SK-N-SH (cell line): ENCODE measurements around the gene GADL1. TPM values are rescaled to one million over a fixed set of nuclear protein-coding genes. Genes with fewer than 3 reads are reported as not detected.

Experiments
- CTCF ChIA-PET: fragments of 300-600, 350-600 bp; formaldehyde crosslinking; extraction: SDS; loops from one replicate; lab custom pipeline; 2021; lab: Yijun Ruan, JAX
- POLR2A ChIA-PET: fragments of 350-600 bp; sonication (Branson Sonifier 250); formaldehyde crosslinking; extraction: SDS; loops from one replicate; lab custom pipeline; 2020; ENCODE audit warnings: antibody characterized with exemption, inconsistent platforms; lab: Yijun Ruan, JAX
- DNase-seq: peaks from one replicate; pipeline ENCODE4 v3.0.0; 2012
- H2AFZ ChIP-seq: fragments of 200-600 bp; sonication (generic); 2 replicates; pipeline ENCODE4 v1.8.1; 2016; ENCODE audit warnings: antibody characterized with exemption, mild to moderate bottlenecking, low read depth
- H3F3A ChIP-seq: fragments of 200-600 bp; sonication (generic); replicated peaks from 2 replicates; pipeline ENCODE3; 2016; ENCODE audit warnings: antibody characterized with exemption, mild to moderate bottlenecking; ENCODE audit not compliant: insufficient read depth
- H3K27ac ChIP-seq, 2 experiments: fragments of 200-500 bp in 1 of 2; fragments of 200-600 bp in 1 of 2; sonication (Bioruptor generic) in 1 of 2; sonication (generic), shearing (Covaris generic) in 1 of 2; 2 replicates each; pipeline versions ENCODE4 v1.5.1 to v1.6.1; 2014 to 2016; ENCODE audit warnings: low read depth in 2 of 2, inconsistent platforms in 1 of 2, low read length in 1 of 2, mild to moderate bottlenecking in 1 of 2, mixed read lengths in 1 of 2
- H3K27me3 ChIP-seq: fragments of 200-600 bp; sonication (generic), shearing (Covaris generic); 2 replicates; pipeline ENCODE4 v1.6.1; 2016; ENCODE audit warnings: mixed run types; ENCODE audit not compliant: insufficient read depth
- H3K36me3 ChIP-seq, 2 experiments: fragments of 200-500 bp in 1 of 2; fragments of 200-600 bp in 1 of 2; sonication (Bioruptor generic) in 1 of 2; sonication (generic) in 1 of 2; replicated peaks in 1 of 2; 2 replicates each; pipeline versions ENCODE3 to v1.5.1; 2014 to 2016; ENCODE audit warnings: low read length in 1 of 2, mild to moderate bottlenecking in 1 of 2; ENCODE audit not compliant: insufficient read depth in 2 of 2, control insufficient read depth in 1 of 2
- H3K4me1 ChIP-seq, 2 experiments: fragments of 200-500 bp in 1 of 2; fragments of 200-600 bp in 1 of 2; sonication (Bioruptor generic) in 1 of 2; sonication (generic), shearing (Covaris generic) in 1 of 2; 2 replicates each; pipeline versions ENCODE4 v1.5.1 to v1.6.1; 2014 to 2016; ENCODE audit warnings: low read depth in 1 of 2, low read length in 1 of 2, mixed run types in 1 of 2; ENCODE audit not compliant: insufficient read depth in 2 of 2, control insufficient read depth in 1 of 2
- H3K4me2 ChIP-seq: fragments of 200-600 bp; sonication (generic), shearing (Covaris generic); 2 replicates; pipeline ENCODE4 v1.6.1; 2017; ENCODE audit warnings: mixed run types
- H3K4me3 ChIP-seq, 2 experiments: fragments of 200-500 bp in 1 of 2; fragments of 200-600 bp in 1 of 2; sonication (Bioruptor generic) in 1 of 2; sonication (generic), shearing (Covaris generic) in 1 of 2; 2 replicates each; pipeline versions ENCODE4 v1.5.1 to v1.8.1; 2014 to 2016; ENCODE audit warnings: low read depth in 2 of 2, inconsistent platforms in 1 of 2, low read length in 1 of 2, mild to moderate bottlenecking in 1 of 2, mixed read lengths in 1 of 2, moderate library complexity in 1 of 2
- H3K79me2 ChIP-seq: fragments of 200-600 bp; sonication (generic); 2 replicates; pipeline ENCODE4 v1.8.1; 2017; ENCODE audit warnings: mild to moderate bottlenecking; ENCODE audit not compliant: insufficient read depth
- H3K9ac ChIP-seq: fragments of 200-600 bp; sonication (generic); 2 replicates; pipeline ENCODE4 v1.6.1; 2017; ENCODE audit warnings: mixed run types
- H3K9me2 ChIP-seq: fragments of 200-600 bp; sonication (generic); 2 replicates; pipeline ENCODE4 v1.6.1; 2017; ENCODE audit warnings: mixed run types
- H3K9me3 ChIP-seq: fragments of 200-600 bp; sonication (generic); 2 replicates; pipeline ENCODE4 v1.6.1; 2017; ENCODE audit warnings: mixed run types, mild to moderate bottlenecking, moderate library complexity
- H4K20me1 ChIP-seq: fragments of 200-600 bp; sonication (generic); 2 replicates; pipeline ENCODE4 v1.6.1; 2017; ENCODE audit warnings: mild to moderate bottlenecking, mixed run types; ENCODE audit not compliant: insufficient read depth
- CHD2 ChIP-seq: fragments of 150-350 bp; IDR thresholded peaks from 2 replicates; pipeline ENCODE4 v1.6.1; 2018; ENCODE audit warnings: low read length; ENCODE audit not compliant: partially characterized antibody
- EZH2phosphoT487 ChIP-seq: fragments of 200-600 bp; sonication (generic); IDR thresholded peaks from 2 replicates; pipeline ENCODE4 v1.6.1; 2017; ENCODE audit warnings: low read depth, mixed run types, mild to moderate bottlenecking, antibody characterized with exemption, moderate library complexity, borderline replicate concordance
- FOXJ3 ChIP-seq: sonication (generic); formaldehyde crosslinking; IDR thresholded peaks from 2 replicates; pipeline ENCODE4 v1.5.1; 2020; ENCODE audit warnings: mild to moderate bottlenecking, missing genetic modification reagents
- FOXM1 ChIP-seq: IDR thresholded peaks from 2 replicates; pipeline ENCODE4 v1.4.0; 2012; ENCODE audit warnings: low read depth, mild to moderate bottlenecking
- JUND ChIP-seq: IDR thresholded peaks from 2 replicates; pipeline ENCODE4 v1.4.0; 2012
- MEF2A ChIP-seq: IDR thresholded peaks from 2 replicates; pipeline ENCODE4 v1.4.0; 2012; ENCODE audit warnings: low read depth, borderline replicate concordance
- MXI1 ChIP-seq: IDR thresholded peaks from 2 replicates; pipeline ENCODE4 v1.6.1; 2012; ENCODE audit warnings: mild to moderate bottlenecking, low read depth, low read length, improper control_type of control experiment
- PBX3 ChIP-seq: IDR thresholded peaks from 2 replicates; pipeline ENCODE4; 2012
- RAD21 ChIP-seq: IDR thresholded peaks from 2 replicates; pipeline ENCODE4 v1.6.1; 2012; ENCODE audit warnings: mild to moderate bottlenecking, low read length
- RXRA ChIP-seq: IDR thresholded peaks from 2 replicates; pipeline ENCODE4 v1.4.0; 2012; ENCODE audit warnings: low read depth, mild to moderate bottlenecking, borderline replicate concordance
- SIN3A ChIP-seq: IDR thresholded peaks from 2 replicates; pipeline ENCODE4 v1.6.1; 2012; ENCODE audit warnings: low read depth, mild to moderate bottlenecking, low read length, moderate library complexity, borderline replicate concordance
- USF1 ChIP-seq: IDR thresholded peaks from 2 replicates; pipeline ENCODE4 v1.4.0; 2012; ENCODE audit warnings: low read depth, borderline replicate concordance
- USF2 ChIP-seq: fragments of 150-350 bp; IDR thresholded peaks from 2 replicates; pipeline ENCODE4 v1.6.1; 2017; ENCODE audit warnings: antibody characterized with exemption, low read length, low read depth, borderline replicate concordance
- WGBS: methylation state at CpG from one replicate; pipeline ENCODE4 v1.1.6; 2017; ENCODE audit warnings: low lambda C conversion rate; 5-methylcytosine and 5-hydroxymethylcytosine counted together
- polyA plus RNA-seq, 3 experiments: library from polyadenylated mRNA; depleted of rRNA; stranded (reverse); fragments of >200 nt; gene quantifications; 2 replicates each; pipeline ENCODE4 v1.2.3, GENCODE V29; 2012

GADL1 gene
- polyA plus RNA-seq, 1 of the 3 experiments (the other 2 are of a cell fraction), result not detected

- H3K27me3 ChIP-seq, result no peaks in the 10 kb centered on the region
- WGBS, result 5% methylated on average over 2 of the region's 2 CpGs
- H3K4me3 ChIP-seq, result no peak overlapping the region
- H4K20me1 ChIP-seq, result no peaks in the 10 kb centered on the region
- peaks cover 0 to 7% of the 10 kb centered on the region in 2 experiments; a peak in 1 of 4 replicates for H3K4me1 ChIP-seq
- H2AFZ ChIP-seq, result no peak overlapping the region
- no peaks in the 10 kb centered on the region for H3F3A ChIP-seq
- no peaks in the 10 kb centered on the region for H3K9me2 ChIP-seq
- no peaks in the 10 kb centered on the region for H3K36me3 ChIP-seq
- H3K79me2 ChIP-seq, result no peaks in the 10 kb centered on the region
- TF ChIP-seq FOXM1, result no peak
- TF ChIP-seq RAD21, result no peak
- no peak for TF ChIP-seq USF2
- no peak for TF ChIP-seq CHD2
- no peak overlapping the region for H3K27ac ChIP-seq
- ChIA-PET CTCF (no interaction called here), POLR2A (no interaction called here)
- H3K4me2 ChIP-seq, result no peak overlapping the region
- H3K9ac ChIP-seq, result no peak overlapping the region
- no peak for DNase-seq
- no peaks in the 10 kb centered on the region for H3K9me3 ChIP-seq
Measured at GRCh38 chr3:30886888-30887287, 7.6 kb downstream of the GADL1 start.

GRCh38 chr3:30878862-30879261 is 15.6 kb downstream of the GADL1 start:
- no peaks in the 10 kb centered on the region for H3K36me3 ChIP-seq
- DNase-seq, result no peak
- H3K27me3 ChIP-seq, result no peaks in the 10 kb centered on the region
- H3K4me3 ChIP-seq, result no peak overlapping the region
- CTCF ChIA-PET, result no interaction called here
- H3K9me2 ChIP-seq, result no peaks in the 10 kb centered on the region
- 26% methylated on average over 1 of the region's 1 CpG for WGBS
- no peaks in the 10 kb centered on the region for H3K4me1 ChIP-seq
- H2AFZ ChIP-seq, result no peak overlapping the region
- POLR2A ChIA-PET, result no interaction called here
- no peaks in the 10 kb centered on the region for H3K9me3 ChIP-seq
- H3F3A ChIP-seq, result no peaks in the 10 kb centered on the region
- H3K4me2 ChIP-seq, result no peak overlapping the region
- no peak overlapping the region for H3K27ac ChIP-seq
- H3K79me2 ChIP-seq, result no peaks in the 10 kb centered on the region
- TF ChIP-seq EZH2phosphoT487, result no peak
- no peak for TF ChIP-seq MEF2A
- no peak for TF ChIP-seq FOXJ3 (CRISPR knock-in tag)
- TF ChIP-seq RXRA, result no peak
- H4K20me1 ChIP-seq, result no peaks in the 10 kb centered on the region
- no peak overlapping the region for H3K9ac ChIP-seq

GRCh38 chr3:30875505-30875904 is 19.0 kb downstream of the GADL1 start:
- H3K4me3 ChIP-seq, result no peak overlapping the region
- POLR2A ChIA-PET, result interaction anchor here (0.6 kb wide), 1 partner anchor 1332 kb away, joined by 3 read pairs; no protein-coding TSS in a partner anchor
- no peaks in the 10 kb centered on the region for H3K9me3 ChIP-seq
- H3K9me2 ChIP-seq, result no peaks in the 10 kb centered on the region
- 64% methylated on average over 5 of the region's 5 CpGs for WGBS
- H3K9ac ChIP-seq, result no peak overlapping the region
- H2AFZ ChIP-seq, result no peak overlapping the region
- no peak for DNase-seq
- no peaks in the 10 kb centered on the region for H4K20me1 ChIP-seq
- H3K79me2 ChIP-seq, result no peaks in the 10 kb centered on the region
- TF ChIP-seq MEF2A, result no peak
- no peak for TF ChIP-seq JUND
- TF ChIP-seq FOXJ3 (CRISPR knock-in tag), result no peak
- TF ChIP-seq MXI1, result no peak
- TF ChIP-seq SIN3A, result no peak
- TF ChIP-seq USF1, result no peak
- no peak for TF ChIP-seq PBX3
- no peak overlapping the region for H3K4me2 ChIP-seq
- H3F3A ChIP-seq, result no peaks in the 10 kb centered on the region
- CTCF ChIA-PET, result interaction anchor here (1.1 kb wide), 1 partner anchor 257 kb away, joined by 3 read pairs; no protein-coding TSS in a partner anchor
- no peaks in the 10 kb centered on the region for H3K36me3 ChIP-seq
- no peaks in the 10 kb centered on the region for H3K4me1 ChIP-seq
- no peak overlapping the region for H3K27ac ChIP-seq
- no peaks in the 10 kb centered on the region for H3K27me3 ChIP-seq
